Ovary (tissue), 9 donors: Measurements from ENCODE around the gene RFX3. TPM values are rescaled to one million over a fixed set of nuclear protein-coding genes. Genes with fewer than 3 reads are reported as not detected.

Source experiments
- DNase-seq, 5 donors: peaks; one replicate each; pipeline ENCODE4 v3.0.0-alpha.2; 2019 to 2020
- H3K27ac ChIP-seq, 2 donors: fragments of 200-600 bp; one replicate each; pipeline versions ENCODE4 v1.5.1 to v1.8.0; 2019 to 2022
- H3K27me3 ChIP-seq: fragments of 200-600 bp; one replicate; pipeline ENCODE4 v1.8.0; 2022
- H3K36me3 ChIP-seq: fragments of 200-600 bp; sonication (generic); one replicate; pipeline ENCODE4 v1.5.1; 2019
- H3K4me1 ChIP-seq: one replicate; pipeline ENCODE4 v1.8.1; 2013; ENCODE audit warnings: mild to moderate bottlenecking, moderate library complexity; ENCODE audit not compliant: insufficient read depth
- H3K4me3 ChIP-seq: fragments of 200-600 bp; sonication (generic); one replicate; pipeline ENCODE4 v1.5.1; 2017
- H3K9me3 ChIP-seq, 2 donors: fragments of 200-600 bp in 1 of 2; sonication (generic) in 1 of 2; one replicate each; pipeline versions ENCODE4 v1.5.1 to v1.8.1; 2013 to 2019; ENCODE audit warnings: mild to moderate bottlenecking in 1 of 2, moderate library complexity in 1 of 2
- EP300 ChIP-seq: sonication (generic); formaldehyde crosslinking; IDR thresholded peaks from one replicate; pipeline ENCODE4 v1.6.1; 2017; ENCODE audit warnings: antibody characterized with exemption
- POLR2A ChIP-seq: fragments of 450-650 bp; IDR thresholded peaks from one replicate; pipeline ENCODE4 v1.6.1; 2017; ENCODE audit warnings: antibody characterized with exemption, mild to moderate bottlenecking, moderate library complexity
- WGBS, 3 donors: extraction: QIAGEN DNeasy Blood & Tissue Kit in 1 of 3; methylation state at CpG; one replicate each; pipeline versions ENCODE4 v1.1.5 to v1.1.7; 2013 to 2017; 5-methylcytosine and 5-hydroxymethylcytosine counted together
- intact Hi-C, 4 donors: fragments of 100-400 bp; cut with DNase I; formaldehyde crosslinking; loops; one replicate each; pipeline versions ENCODE4 v1.11.0 to v1.15.1; 2022 to 2023
- polyA plus RNA-seq, 2 donors: library from polyadenylated mRNA; stranded (reverse); fragments of 200-250 nt in 1 of 2; fragments of 350-450 nt in 1 of 2; fragmentation: Illumina TruSeq in 1 of 2; extraction: RNeasy Lipid Tissue Mini Kit (QIAGEN cat#74804) in 1 of 2; gene quantifications; one replicate each; pipeline ENCODE4 v1.2.3, GENCODE V29; 2013 to 2014
- total RNA-seq, 7 donors: library from RNA; depleted of rRNA in 2 of 7; stranded (reverse); fragments of >200 nt in 2 of 7; fragmentation: NEBNext Ultra II Directional in 3 of 7; extraction: Animal tissue kit (Norgen Biotek cat#: 25700) in 3 of 7; gene quantifications; one replicate each; pipeline versions ENCODE4 v1.1.0 to v1.2.4, GENCODE V29; 2016 to 2023
- TF ChIP-seq, protein P1 (sequence below), 3 donors: fragments of 450-650 bp in 2 of 3; fragments of 200-600 bp in 1 of 3; IDR thresholded peaks; one replicate each; pipeline versions ENCODE4 v1.5.1 to v1.8.0; 2016 to 2022; ENCODE audit warnings: antibody characterized with exemption in 3 of 3, mild to moderate bottlenecking in 1 of 3
- donor health status: DM: no; HTN: no; CAD: no; lungs with moderate emphysema.
- donor health status: DM: no; HTN: no; CAD: no.
- donor health status: Bipolar disorder and iron deficiency.
- donor health status: DM: yes; HTN: yes; CAD: no.
- donor health status: DM: no; HTN: no; CAD: no.
- donor health status: DM: yes; HTN: yes; CAD: no.

The RFX3 gene
- total and polyA plus RNA-seq, 9 donors, result 2.6 to 22.7 (median 15.4) TPM

- TF ChIP-seq, protein P1, sequence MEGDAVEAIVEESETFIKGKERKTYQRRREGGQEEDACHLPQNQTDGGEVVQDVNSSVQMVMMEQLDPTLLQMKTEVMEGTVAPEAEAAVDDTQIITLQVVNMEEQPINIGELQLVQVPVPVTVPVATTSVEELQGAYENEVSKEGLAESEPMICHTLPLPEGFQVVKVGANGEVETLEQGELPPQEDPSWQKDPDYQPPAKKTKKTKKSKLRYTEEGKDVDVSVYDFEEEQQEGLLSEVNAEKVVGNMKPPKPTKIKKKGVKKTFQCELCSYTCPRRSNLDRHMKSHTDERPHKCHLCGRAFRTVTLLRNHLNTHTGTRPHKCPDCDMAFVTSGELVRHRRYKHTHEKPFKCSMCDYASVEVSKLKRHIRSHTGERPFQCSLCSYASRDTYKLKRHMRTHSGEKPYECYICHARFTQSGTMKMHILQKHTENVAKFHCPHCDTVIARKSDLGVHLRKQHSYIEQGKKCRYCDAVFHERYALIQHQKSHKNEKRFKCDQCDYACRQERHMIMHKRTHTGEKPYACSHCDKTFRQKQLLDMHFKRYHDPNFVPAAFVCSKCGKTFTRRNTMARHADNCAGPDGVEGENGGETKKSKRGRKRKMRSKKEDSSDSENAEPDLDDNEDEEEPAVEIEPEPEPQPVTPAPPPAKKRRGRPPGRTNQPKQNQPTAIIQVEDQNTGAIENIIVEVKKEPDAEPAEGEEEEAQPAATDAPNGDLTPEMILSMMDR (IDR thresholded peaks at IDR 0.05), result no peak
- TF ChIP-seq POLR2A (no peak), EP300 (no peak)
- no peaks in the 10 kb centered on the region for H3K4me1 ChIP-seq
- H3K36me3 ChIP-seq, result no peaks in the 10 kb centered on the region
- WGBS, 3 donors, result 81 to 96% (median 90%) methylated on average over 3 of the region's 3 CpGs
- no peak overlapping the region for H3K27ac ChIP-seq
- no peak for DNase-seq
- no peak overlapping the region for H3K4me3 ChIP-seq
- intact Hi-C loops, result no loop called here
- no peaks in the 10 kb centered on the region for H3K9me3 ChIP-seq
- no peaks in the 10 kb centered on the region for H3K27me3 ChIP-seq
These were observed 179.3 kb downstream of the RFX3 start for GRCh38 chr9:3346549-3346948.

- Histone ChIP-seq H3K4me3 (no peak overlapping the region), H3K9me3 (no peaks in the 10 kb centered on the region), H3K27me3 (no peaks in the 10 kb centered on the region), H3K27ac (no peak overlapping the region), H3K36me3 (no peaks in the 10 kb centered on the region), H3K4me1 (no peaks in the 10 kb centered on the region)
- intact Hi-C loops, result no loop called here
- no peak for DNase-seq
- TF ChIP-seq EP300, result no peak
- TF ChIP-seq POLR2A, result no peak
- TF ChIP-seq, protein P1 (IDR thresholded peaks at IDR 0.05), result no peak
These were observed 182.1 kb downstream of the RFX3 start for GRCh38 chr9:3343671-3344070.

- Histone ChIP-seq H3K36me3 (no peaks in the 10 kb centered on the region), H3K27ac (no peak overlapping the region), H3K4me1 (no peaks in the 10 kb centered on the region), H3K27me3 (no peaks in the 10 kb centered on the region), H3K4me3 (no peak overlapping the region), H3K9me3 (no peaks in the 10 kb centered on the region)
- no peak for DNase-seq
- intact Hi-C loops, result no loop called here
- WGBS, 3 donors, result 65 to 81% (median 74%) methylated on average over 2 of the region's 2 CpGs
- TF ChIP-seq POLR2A (no peak), EP300 (no peak)
- TF ChIP-seq, protein P1 (IDR thresholded peaks at IDR 0.05), result no peak
These were observed 183.5 kb downstream of the RFX3 start for GRCh38 chr9:3342159-3342777.

GRCh38 chr9:3337515-3338225 lies 188.1 kb downstream of the RFX3 start:
- H3K4me3 ChIP-seq, result no peak overlapping the region
- H3K9me3 ChIP-seq, result no peaks in the 10 kb centered on the region
- TF ChIP-seq, protein P1 (IDR thresholded peaks at IDR 0.05), result no peak
- TF ChIP-seq EP300 (no peak), POLR2A (no peak)
- intact Hi-C loops, result no loop called here
- no peaks in the 10 kb centered on the region for H3K4me1 ChIP-seq
- 68 to 71% (median 71%) methylated on average over 3 of the region's 3 CpGs for WGBS, 3 donors
- H3K36me3 ChIP-seq, result no peaks in the 10 kb centered on the region
- H3K27ac ChIP-seq, result no peak overlapping the region
- DNase-seq, result no peak
- no peaks in the 10 kb centered on the region for H3K27me3 ChIP-seq
